Measurements from ENCODE around the gene USP40. TPM values are rescaled to one million over a fixed set of nuclear protein-coding genes. Genes with fewer than 3 reads are reported as not detected.

Gene USP40
- total RNA-seq, 1 donor from 2014 or later: 20.0 TPM

- intact Hi-C loops (cut with micrococcal nuclease): no loop called here
- Histone ChIP-seq H3K27ac (replicated peaks) (no peak overlapping the region), H3K4me3 (no peak overlapping the region), H3K9me3 (replicated peaks) (no peaks in the 10 kb centered on the region), H3K4me1 (peaks cover 5% of the 10 kb centered on the region), H3K36me3 (peaks cover 92% of the 10 kb centered on the region), H3K27me3 (ENCODE audit: low read depth) (no peaks in the 10 kb centered on the region)
- no peak for DNase-seq
- TF ChIP-seq CTCF (IDR thresholded peaks at IDR 0.05; ENCODE audit: borderline replicate concordance): no peak
Observed at GRCh38 chr2:233481368-233482142, 85.0 kb downstream of the USP40 start.

GRCh38 chr2:233480490-233481202, 85.9 kb downstream of the USP40 start:
- Histone ChIP-seq H3K4me1 (no peaks in the 10 kb centered on the region), H3K36me3 (peaks cover 97% of the 10 kb centered on the region), H3K4me3 (no peak overlapping the region), H3K9me3 (replicated peaks) (no peaks in the 10 kb centered on the region), H3K27me3 (ENCODE audit: low read depth) (no peaks in the 10 kb centered on the region), H3K27ac (replicated peaks) (no peak overlapping the region)
- DNase-seq: no peak
- no peak for TF ChIP-seq CTCF (IDR thresholded peaks at IDR 0.05; ENCODE audit: borderline replicate concordance)
- intact Hi-C loops (cut with micrococcal nuclease): no loop called here

- H3K36me3 ChIP-seq: peaks cover 94% of the 10 kb centered on the region
Observed at GRCh38 chr2:233479616-233480489, 86.7 kb downstream of the USP40 start.

GRCh38 chr2:233477548-233478433, 88.8 kb downstream of the USP40 start:
- peaks cover 80% of the 10 kb centered on the region for H3K36me3 ChIP-seq

More at GRCh38 chr2:233479616-233480489, 86.7 kb downstream of the USP40 start:
- DNase-seq: no peak
- no peaks in the 10 kb centered on the region for H3K27me3 ChIP-seq (ENCODE audit: low read depth)
- no peaks in the 10 kb centered on the region for H3K4me1 ChIP-seq
- no peak overlapping the region for H3K4me3 ChIP-seq
- intact Hi-C loops (cut with micrococcal nuclease): no loop called here
- TF ChIP-seq CTCF (IDR thresholded peaks at IDR 0.05; ENCODE audit: borderline replicate concordance): no peak
- no peaks in the 10 kb centered on the region for H3K9me3 ChIP-seq (replicated peaks)
- H3K27ac ChIP-seq (replicated peaks): no peak overlapping the region

More at GRCh38 chr2:233477548-233478433, 88.8 kb downstream of the USP40 start:
- intact Hi-C loops (cut with micrococcal nuclease): no loop called here
- H3K4me3 ChIP-seq: no peak overlapping the region
- H3K27me3 ChIP-seq (ENCODE audit: low read depth): no peaks in the 10 kb centered on the region
- no peak overlapping the region for H3K27ac ChIP-seq (replicated peaks)
- no peaks in the 10 kb centered on the region for H3K9me3 ChIP-seq (replicated peaks)
- H3K4me1 ChIP-seq: no peaks in the 10 kb centered on the region
- DNase-seq: no peak
- TF ChIP-seq CTCF (IDR thresholded peaks at IDR 0.05; ENCODE audit: borderline replicate concordance): no peak
